ENCODE results near the gene MED10.

DNA sequence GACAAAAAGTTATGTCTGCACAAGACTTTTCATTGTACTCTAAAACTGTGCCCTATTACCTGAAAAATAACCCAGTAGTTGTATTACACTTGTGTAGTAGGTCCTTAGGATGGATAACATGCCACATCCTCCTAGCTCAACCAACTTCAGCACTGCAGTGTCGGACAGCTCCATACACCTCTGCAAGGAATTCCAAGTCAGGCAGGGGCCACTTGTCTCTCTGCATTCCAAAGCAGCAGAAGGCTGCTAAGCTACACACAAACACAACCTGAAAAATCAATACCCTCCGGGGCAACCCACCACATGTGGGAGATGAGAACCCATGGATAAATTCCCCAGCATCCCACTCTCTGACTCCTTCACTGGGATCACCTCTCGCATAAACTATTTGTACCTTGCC, 50.2 kb downstream of the MED10 start:
- TF ChIP-seq, protein P1, sequence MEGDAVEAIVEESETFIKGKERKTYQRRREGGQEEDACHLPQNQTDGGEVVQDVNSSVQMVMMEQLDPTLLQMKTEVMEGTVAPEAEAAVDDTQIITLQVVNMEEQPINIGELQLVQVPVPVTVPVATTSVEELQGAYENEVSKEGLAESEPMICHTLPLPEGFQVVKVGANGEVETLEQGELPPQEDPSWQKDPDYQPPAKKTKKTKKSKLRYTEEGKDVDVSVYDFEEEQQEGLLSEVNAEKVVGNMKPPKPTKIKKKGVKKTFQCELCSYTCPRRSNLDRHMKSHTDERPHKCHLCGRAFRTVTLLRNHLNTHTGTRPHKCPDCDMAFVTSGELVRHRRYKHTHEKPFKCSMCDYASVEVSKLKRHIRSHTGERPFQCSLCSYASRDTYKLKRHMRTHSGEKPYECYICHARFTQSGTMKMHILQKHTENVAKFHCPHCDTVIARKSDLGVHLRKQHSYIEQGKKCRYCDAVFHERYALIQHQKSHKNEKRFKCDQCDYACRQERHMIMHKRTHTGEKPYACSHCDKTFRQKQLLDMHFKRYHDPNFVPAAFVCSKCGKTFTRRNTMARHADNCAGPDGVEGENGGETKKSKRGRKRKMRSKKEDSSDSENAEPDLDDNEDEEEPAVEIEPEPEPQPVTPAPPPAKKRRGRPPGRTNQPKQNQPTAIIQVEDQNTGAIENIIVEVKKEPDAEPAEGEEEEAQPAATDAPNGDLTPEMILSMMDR (conservative IDR thresholded peaks at IDR 0.05), result no peak
- TF ChIP-seq EZH2 (IDR thresholded peaks at IDR 0.05; ENCODE audit: low read depth), result no peak

Data from PC-9 (cell line).